ENCODE data around the gene LRRC39.

LRRC39 gene

GRCh38 chr1:100178091-100178490 is at the start of gene LRRC39:
Gene LRRC39, minus strand, starts transcription at chr1:100178256. Its CDS starts 9,740 bp downstream, at chr1:100168516.
- no peaks in the 10 kb centered on the region for H3K9me2 ChIP-seq (ENCODE audit: low read depth, low read length)
- H3K36me3 ChIP-seq (ENCODE audit: insufficient read depth, low read length), result no peaks in the 10 kb centered on the region
- no peak within 1 kb of the TSS for H3K9ac ChIP-seq (ENCODE audit: low read length)
- no peak for TF ChIP-seq EZH2 (IDR thresholded peaks at IDR 0.05; ENCODE audit: borderline replicate concordance, low read length)
- TF ChIP-seq, protein P1, sequence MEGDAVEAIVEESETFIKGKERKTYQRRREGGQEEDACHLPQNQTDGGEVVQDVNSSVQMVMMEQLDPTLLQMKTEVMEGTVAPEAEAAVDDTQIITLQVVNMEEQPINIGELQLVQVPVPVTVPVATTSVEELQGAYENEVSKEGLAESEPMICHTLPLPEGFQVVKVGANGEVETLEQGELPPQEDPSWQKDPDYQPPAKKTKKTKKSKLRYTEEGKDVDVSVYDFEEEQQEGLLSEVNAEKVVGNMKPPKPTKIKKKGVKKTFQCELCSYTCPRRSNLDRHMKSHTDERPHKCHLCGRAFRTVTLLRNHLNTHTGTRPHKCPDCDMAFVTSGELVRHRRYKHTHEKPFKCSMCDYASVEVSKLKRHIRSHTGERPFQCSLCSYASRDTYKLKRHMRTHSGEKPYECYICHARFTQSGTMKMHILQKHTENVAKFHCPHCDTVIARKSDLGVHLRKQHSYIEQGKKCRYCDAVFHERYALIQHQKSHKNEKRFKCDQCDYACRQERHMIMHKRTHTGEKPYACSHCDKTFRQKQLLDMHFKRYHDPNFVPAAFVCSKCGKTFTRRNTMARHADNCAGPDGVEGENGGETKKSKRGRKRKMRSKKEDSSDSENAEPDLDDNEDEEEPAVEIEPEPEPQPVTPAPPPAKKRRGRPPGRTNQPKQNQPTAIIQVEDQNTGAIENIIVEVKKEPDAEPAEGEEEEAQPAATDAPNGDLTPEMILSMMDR (IDR thresholded peaks at IDR 0.05; ENCODE audit: low read length), result no peak
- no peaks in the 10 kb centered on the region for H3K9me3 ChIP-seq (ENCODE audit: low read length)
- no peaks in the 10 kb centered on the region for H3K79me2 ChIP-seq (ENCODE audit: insufficient read depth, low read length)
- H3K4me3 ChIP-seq (ENCODE audit: low read depth, low read length, poor library complexity, severe bottlenecking), result no peak within 1 kb of the TSS
- H4K20me1 ChIP-seq (ENCODE audit: insufficient read depth, low read length), result no peaks in the 10 kb centered on the region
- H3K27ac ChIP-seq (ENCODE audit: low read depth, low read length, poor library complexity, severe bottlenecking), result no peak within 1 kb of the TSS
- H3K4me2 ChIP-seq (ENCODE audit: low read length), result no peak within 1 kb of the TSS
- no peaks in the 10 kb centered on the region for H3K4me1 ChIP-seq (ENCODE audit: insufficient read depth, low read length, severe bottlenecking)
- no peaks in the 10 kb centered on the region for H3F3A ChIP-seq (ENCODE audit: insufficient read depth, low read length)
- no peaks in the 10 kb centered on the region for H3K27me3 ChIP-seq (ENCODE audit: insufficient read depth, low read length)
- no peak within 1 kb of the TSS for H2AFZ ChIP-seq (ENCODE audit: low read length)

DNA sequence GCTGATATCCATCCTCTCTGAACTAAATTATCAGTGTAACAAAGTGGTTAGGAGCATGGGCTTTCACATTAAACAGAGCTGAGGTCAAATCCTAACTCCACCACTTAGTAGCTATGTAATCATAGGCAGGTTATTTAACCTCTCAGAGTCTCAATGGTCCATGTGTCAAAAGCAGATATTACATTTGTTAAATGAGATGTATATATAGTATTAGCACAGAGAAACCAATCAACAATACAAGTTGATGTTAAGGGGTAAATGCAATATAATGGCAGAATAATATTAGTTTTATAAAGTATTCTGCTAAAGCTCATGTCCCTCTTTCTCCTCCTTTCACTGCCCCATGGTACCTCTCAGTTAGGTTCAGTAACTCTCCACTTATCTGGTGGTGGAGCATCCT is 44.4 kb upstream of the LRRC39 start:
- no peaks in the 10 kb centered on the region for H3F3A ChIP-seq (ENCODE audit: insufficient read depth, low read length)
- no peak overlapping the region for H3K4me2 ChIP-seq (ENCODE audit: low read length)
- no peaks in the 10 kb centered on the region for H3K9me2 ChIP-seq (ENCODE audit: low read depth, low read length)
- no peaks in the 10 kb centered on the region for H3K79me2 ChIP-seq (ENCODE audit: insufficient read depth, low read length)
- H3K9me3 ChIP-seq (ENCODE audit: low read length), result no peaks in the 10 kb centered on the region
- H3K27ac ChIP-seq (ENCODE audit: low read depth, low read length, poor library complexity, severe bottlenecking), result no peak overlapping the region
- H4K20me1 ChIP-seq (ENCODE audit: insufficient read depth, low read length), result no peaks in the 10 kb centered on the region
- no peak overlapping the region for H3K4me3 ChIP-seq (ENCODE audit: low read depth, low read length, poor library complexity, severe bottlenecking)
- TF ChIP-seq, protein P1 (IDR thresholded peaks at IDR 0.05; ENCODE audit: low read length), result no peak
- TF ChIP-seq EZH2 (IDR thresholded peaks at IDR 0.05; ENCODE audit: borderline replicate concordance, low read length), result no peak
- H3K27me3 ChIP-seq (ENCODE audit: insufficient read depth, low read length), result no peaks in the 10 kb centered on the region
- peaks cover 10% of the 10 kb centered on the region; the same call in 1 of the 2 replicates for H3K36me3 ChIP-seq (ENCODE audit: insufficient read depth, low read length)
- no peak overlapping the region for H3K9ac ChIP-seq (ENCODE audit: low read length)
- H2AFZ ChIP-seq (ENCODE audit: low read length), result no peak overlapping the region
- H3K4me1 ChIP-seq (ENCODE audit: insufficient read depth, low read length, severe bottlenecking), result no peaks in the 10 kb centered on the region

DNA sequence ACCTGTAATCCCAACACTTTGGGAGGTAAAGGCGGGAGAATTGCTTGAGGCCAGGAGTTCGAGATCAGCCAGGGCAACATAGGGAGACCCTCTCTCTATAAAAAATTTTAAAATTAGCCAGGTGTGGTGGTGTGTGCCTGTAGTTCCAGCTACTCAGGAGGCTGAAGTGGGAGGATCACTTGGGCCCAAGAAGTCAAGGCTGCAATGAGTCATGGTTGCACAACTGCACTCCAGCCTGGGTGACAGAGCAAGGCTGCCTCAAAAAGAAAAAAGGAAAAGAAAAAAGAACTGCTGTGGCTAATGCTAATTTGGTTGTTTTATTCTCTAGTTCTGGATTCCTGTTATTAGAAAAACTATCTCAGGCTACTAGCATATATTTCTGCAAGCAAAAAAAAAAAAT is 41.8 kb upstream of the LRRC39 start:
- no peak overlapping the region for H3K27ac ChIP-seq (ENCODE audit: low read depth, low read length, poor library complexity, severe bottlenecking)
- H3K9me2 ChIP-seq (ENCODE audit: low read depth, low read length), result no peaks in the 10 kb centered on the region
- no peaks in the 10 kb centered on the region for H3K4me1 ChIP-seq (ENCODE audit: insufficient read depth, low read length, severe bottlenecking)
- no peak overlapping the region for H3K4me2 ChIP-seq (ENCODE audit: low read length)
- no peak overlapping the region for H2AFZ ChIP-seq (ENCODE audit: low read length)
- TF ChIP-seq, protein P1 (IDR thresholded peaks at IDR 0.05; ENCODE audit: low read length), result no peak
- no peak for TF ChIP-seq EZH2 (IDR thresholded peaks at IDR 0.05; ENCODE audit: borderline replicate concordance, low read length)
- no peaks in the 10 kb centered on the region for H3K9me3 ChIP-seq (ENCODE audit: low read length)
- H3K79me2 ChIP-seq (ENCODE audit: insufficient read depth, low read length), result no peaks in the 10 kb centered on the region
- H3K27me3 ChIP-seq (ENCODE audit: insufficient read depth, low read length), result no peaks in the 10 kb centered on the region
- peaks cover 18% of the 10 kb centered on the region for H3K36me3 ChIP-seq (ENCODE audit: insufficient read depth, low read length)
- H3K9ac ChIP-seq (ENCODE audit: low read length), result no peak overlapping the region
- H3K4me3 ChIP-seq (ENCODE audit: low read depth, low read length, poor library complexity, severe bottlenecking), result no peak overlapping the region
- no peaks in the 10 kb centered on the region for H4K20me1 ChIP-seq (ENCODE audit: insufficient read depth, low read length)
- no peaks in the 10 kb centered on the region for H3F3A ChIP-seq (ENCODE audit: insufficient read depth, low read length)
